ENCODE data around the gene MKRN2. TPM values are rescaled to one million over a fixed set of nuclear protein-coding genes. Genes with fewer than 3 reads are reported as not detected.

MKRN2 gene
- total and polyA plus RNA-seq, 2 of the 4 experiments (the other 2 are of a cell fraction), result 44.4 to 65.6 TPM

GRCh38 chr3:12558706-12559105, 1.8 kb downstream of the MKRN2 start:
- H3K4me2 ChIP-seq (ENCODE audit: low read depth, low read length), result peak overlapping the region; percentile 79
- ChIA-PET CTCF (interaction anchor here (1.2 kb wide), 1 partner anchor 9 kb away, joined by 3 read pairs; no protein-coding TSS in a partner anchor), POLR2A (ENCODE audit: unreplicated experiment) (no interaction called here)
- H2BK15ac ChIP-seq (ENCODE audit: low read depth, low read length), result no peak overlapping the region
- H3K79me1 ChIP-seq (ENCODE audit: low read depth in 1 of 2, low read length in 2 of 2), result peaks cover 3 to 51% of the 10 kb centered on the region in 2 experiments; a peak in 2 of 4 replicates
- H3K36me3 ChIP-seq (ENCODE audit: control insufficient read depth, insufficient read depth, low read length), result no peaks in the 10 kb centered on the region
- no peaks in the 10 kb centered on the region for H3K27me3 ChIP-seq (ENCODE audit: control insufficient read depth, insufficient read depth, low read length)
- H2BK120ac ChIP-seq (ENCODE audit: low read depth, low read length), result no peak overlapping the region
- H3K9me3 ChIP-seq (ENCODE audit: control insufficient read depth, insufficient read depth, low read length), result no peaks in the 10 kb centered on the region
- peak overlapping the region; percentile 70; the same call in 1 of the 2 replicates for H2AK5ac ChIP-seq (ENCODE audit: low read depth, low read length)
- H3K4me1 ChIP-seq (ENCODE audit: control insufficient read depth, insufficient read depth, low read length), result peaks cover 10% of the 10 kb centered on the region
- TF ChIP-seq MAFK (IDR thresholded peaks at IDR 0.05; ENCODE audit: low read depth, low read length) (no peak), RFX5 (IDR thresholded peaks at IDR 0.05; ENCODE audit: low read depth, low read length) (no peak), SMC3 (IDR thresholded peaks at IDR 0.05; ENCODE audit: low read depth, low read length) (no peak), MXI1 (IDR thresholded peaks at IDR 0.05; ENCODE audit: borderline replicate concordance, low read depth, low read length) (no peak), POLR2A (IDR thresholded peaks at IDR 0.05; ENCODE audit: low read depth, low read length) (no peak), RAD21 (IDR thresholded peaks at IDR 0.05; ENCODE audit: low read length) (no peak), NFE2L2 (IDR thresholded peaks at IDR 0.05; ENCODE audit: low read depth, low read length) (no peak), MAZ (IDR thresholded peaks at IDR 0.05; ENCODE audit: borderline replicate concordance, low read depth, low read length) (no peak), RCOR1 (IDR thresholded peaks at IDR 0.05; ENCODE audit: insufficient replicate concordance, low read length) (no peak), BHLHE40 (IDR thresholded peaks at IDR 0.05; ENCODE audit: low read depth, low read length) (no peak), USF2 (IDR thresholded peaks at IDR 0.05; ENCODE audit: low read depth, low read length) (no peak), ELK1 (IDR thresholded peaks at IDR 0.05; ENCODE audit: borderline replicate concordance, low read depth, low read length) (no peak), CTCF (conservative IDR thresholded peaks at IDR 0.05; ENCODE audit: low read depth, low read length) (no peak), CEBPB (IDR thresholded peaks at IDR 0.05; ENCODE audit: low read depth, low read length) (no peak), FOS (IDR thresholded peaks at IDR 0.05; ENCODE audit: low read depth, low read length) (no peak), CHD1 (IDR thresholded peaks at IDR 0.05; ENCODE audit: low read depth, low read length) (no peak)
- H3K4ac ChIP-seq (ENCODE audit: low read depth, low read length), result no peak overlapping the region
- peak overlapping the region; percentile 68; the same call in 1 of the 2 replicates for H3K23ac ChIP-seq (ENCODE audit: low read depth, low read length)
- no TSS peak for BruUV-seq (replicated peaks)
- DNase-seq (no peak), ATAC-seq (ENCODE audit: low read depth) (no peak)
- H3K14ac ChIP-seq (replicated peaks; ENCODE audit: low read depth, low read length), result peak overlapping the region; percentile 33; the same call in 1 of the 2 replicates
- H4K20me1 ChIP-seq (ENCODE audit: insufficient read depth, low read length), result peaks cover 60% of the 10 kb centered on the region
- peak overlapping the region; percentile 39; the same call in 1 of the 2 replicates for H2BK20ac ChIP-seq (ENCODE audit: low read depth, low read length)
- dilution Hi-C loops (cut with HindIII; ENCODE audit: low sequenced_read_pairs, unreplicated experiment), result no loop called here
- no peak overlapping the region for H3K18ac ChIP-seq (ENCODE audit: low read depth, low read length)
- no peak overlapping the region for H3K9ac ChIP-seq (ENCODE audit: low read depth, low read length)
- H4K8ac ChIP-seq (ENCODE audit: low read depth in 2 of 2, low read length in 2 of 2), result no peak overlapping the region
- H3K4me3 ChIP-seq (ENCODE audit: insufficient read depth, low read depth, low read length), result 0 out of 2 replicates have a peak overlapping the region, but pooled peaks have one; percentile 6
- in situ Hi-C loops (cut with MboI; ENCODE audit: low sequenced_read_pairs), result no loop called here
- H3K27ac ChIP-seq (ENCODE audit: insufficient read depth, low read length), result no peak overlapping the region
- no peak overlapping the region for H2AK9ac ChIP-seq (replicated peaks; ENCODE audit: low read depth, low read length, poor library complexity)
- no peak overlapping the region for H4K91ac ChIP-seq (ENCODE audit: insufficient read depth, low read depth, low read length)
- H2BK5ac ChIP-seq (ENCODE audit: low read depth, low read length, poor library complexity, severe bottlenecking), result no peak overlapping the region
- WGBS, 2 experiments (ENCODE audit: extremely low coverage in 2 of 2, insufficient read length in 1 of 2), result 63% methylated on average over 3 of the region's 4 CpGs; no CpG with 5 or more reads in 1 of the 2 experiments
- H2AFZ ChIP-seq (replicated peaks; ENCODE audit: low read length, poor library complexity), result no peak overlapping the region
- H3K9me1 ChIP-seq (ENCODE audit: insufficient read depth, low read length), result peaks cover 15% of the 10 kb centered on the region
- H3K56ac ChIP-seq (ENCODE audit: extremely low read depth, insufficient read depth, low read length), result no peak overlapping the region
- H4K5ac ChIP-seq (ENCODE audit: low read depth, low read length), result no peak overlapping the region
- intact Hi-C loops (cut with micrococcal nuclease), result loop anchor here (5.0 kb wide), 2 partner anchors 51 to 366 kb away; no protein-coding TSS in a partner anchor

All from IMR-90 (cell line).